Smooth muscle cell (in vitro differentiated cells): ENCODE data around the gene KDM4B. TPM values are rescaled to one million over a fixed set of nuclear protein-coding genes. Genes with fewer than 3 reads are reported as not detected.

ENCODE experiments used
- DNase-seq: peaks from one replicate; lab custom pipeline; 2025; ENCODE audit not compliant: unreplicated experiment; lab: John Stamatoyannopoulos, UW
- H2AFZ ChIP-seq: fragments of 200-600 bp; sonication (generic); 2 replicates; pipeline ENCODE4 v1.6.0; 2016; ENCODE audit warnings: antibody characterized with exemption, low read depth, mild to moderate bottlenecking
- H3F3A ChIP-seq: fragments of 200-600 bp; sonication (generic); 2 replicates; pipeline ENCODE4 v1.6.0; 2017; ENCODE audit warnings: antibody characterized with exemption, low read depth
- H3K27ac ChIP-seq: fragments of 200-600 bp; sonication (generic); 2 replicates; pipeline ENCODE4 v1.5.1; 2016; ENCODE audit warnings: low read depth, mild to moderate bottlenecking
- H3K27me3 ChIP-seq: fragments of 200-600 bp; sonication (generic); 2 replicates; pipeline ENCODE4 v1.6.1; 2016; ENCODE audit warnings: low read depth, mild to moderate bottlenecking
- H3K36me3 ChIP-seq: fragments of 200-600 bp; sonication (generic); 2 replicates; pipeline ENCODE4 v1.5.1; 2016; ENCODE audit warnings: low read depth
- H3K4me1 ChIP-seq: fragments of 200-600 bp; sonication (generic); 2 replicates; pipeline ENCODE4 v1.5.1; 2016; ENCODE audit warnings: low read depth
- H3K4me2 ChIP-seq: fragments of 200-600 bp; sonication (generic); 2 replicates; pipeline ENCODE4 v1.6.0; 2016; ENCODE audit warnings: mild to moderate bottlenecking
- H3K4me3 ChIP-seq: fragments of 200-600 bp; sonication (generic); 2 replicates; pipeline ENCODE4 v1.5.1; 2016; ENCODE audit warnings: mild to moderate bottlenecking
- H3K79me2 ChIP-seq: fragments of 200-600 bp; sonication (generic); 2 replicates; pipeline ENCODE4 v1.6.0; 2016; ENCODE audit warnings: low read depth, mild to moderate bottlenecking
- H3K9ac ChIP-seq: fragments of 200-600 bp; sonication (generic); 2 replicates; pipeline ENCODE4 v1.6.0; 2016; ENCODE audit warnings: low read depth
- H3K9me3 ChIP-seq: fragments of 200-600 bp; sonication (generic); replicated peaks from 2 replicates; pipeline ENCODE4 v1.5.1; 2016; ENCODE audit warnings: low read depth
- H4K20me1 ChIP-seq: fragments of 200-600 bp; sonication (generic); 2 replicates; pipeline ENCODE4 v1.6.0; 2016; ENCODE audit warnings: low read depth
- WGBS: methylation state at CpG from one replicate; pipeline ENCODE4 v1.1.7; 2016; ENCODE audit warnings: low lambda C conversion rate; 5-methylcytosine and 5-hydroxymethylcytosine counted together
- polyA plus RNA-seq: library from polyadenylated mRNA; unstranded; fragments of >200 nt; fragmentation: Nextera tagmentation; extraction: Ambion mirVana; gene quantifications from 2 replicates; pipeline ENCODE4 v1.2.1, GENCODE V29; 2016
- total RNA-seq: library from RNA; depleted of rRNA; stranded (reverse); fragments of >200 nt; gene quantifications from 2 replicates; pipeline ENCODE4 v1.2.3, GENCODE V29; 2014
- TF ChIP-seq, protein P1 (sequence below): fragments of 200-600 bp; sonication (generic); IDR thresholded peaks from 2 replicates; pipeline ENCODE4 v1.5.1; 2017; ENCODE audit warnings: borderline replicate concordance, mild to moderate bottlenecking, antibody characterized with exemption; ENCODE audit not compliant: insufficient read depth, poor library complexity, severe bottlenecking

The KDM4B gene
- total and polyA plus RNA-seq, 2 experiments from 2014 or later: 27.9 to 32.3 TPM

DNA sequence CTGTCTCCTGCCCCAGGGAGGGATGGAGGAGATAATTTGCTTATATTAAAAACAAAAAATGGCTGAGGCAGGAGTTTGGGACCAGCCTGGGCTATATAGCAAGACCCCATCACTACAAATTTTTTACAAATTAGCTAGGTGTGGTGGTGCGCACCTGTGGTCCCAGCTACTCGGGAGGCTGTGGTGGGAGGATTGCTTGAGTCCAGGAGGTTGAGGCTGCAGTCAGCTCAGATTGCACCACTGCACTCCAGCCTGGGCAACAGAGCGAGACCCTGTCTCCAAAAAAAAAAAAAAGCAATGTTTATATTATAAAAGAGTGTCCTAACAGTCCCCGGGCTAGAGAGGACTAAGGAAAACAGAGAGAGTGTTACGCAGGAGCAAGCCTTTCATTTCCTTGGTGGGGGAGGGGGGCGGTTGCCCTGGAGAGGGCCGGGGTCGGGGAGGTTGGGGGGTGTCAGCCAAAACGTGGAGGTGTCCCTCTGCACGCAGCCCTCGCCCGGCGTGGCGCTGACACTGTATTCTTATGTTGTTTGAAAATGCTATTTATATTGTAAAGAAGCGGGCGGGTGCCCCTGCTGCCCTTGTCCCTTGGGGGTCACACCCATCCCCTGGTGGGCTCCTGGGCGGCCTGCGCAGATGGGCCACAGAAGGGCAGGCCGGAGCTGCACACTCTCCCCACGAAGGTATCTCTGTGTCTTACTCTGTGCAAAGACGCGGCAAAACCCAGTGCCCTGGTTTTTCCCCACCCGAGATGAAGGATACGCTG, 184.0 kb downstream of the KDM4B start:
- H3K9ac ChIP-seq: no peak overlapping the region
- H4K20me1 ChIP-seq: peaks cover 15% of the 10 kb centered on the region
- no peaks in the 10 kb centered on the region for H3F3A ChIP-seq
- H3K9me3 ChIP-seq: no peaks in the 10 kb centered on the region
- WGBS: 95% methylated on average over 19 of the region's 24 CpGs
- no peak overlapping the region for H3K4me3 ChIP-seq
- no peak overlapping the region for H2AFZ ChIP-seq
- no peaks in the 10 kb centered on the region for H3K27me3 ChIP-seq
- H3K36me3 ChIP-seq: no peaks in the 10 kb centered on the region
- no peaks in the 10 kb centered on the region for H3K79me2 ChIP-seq
- TF ChIP-seq, protein P1, sequence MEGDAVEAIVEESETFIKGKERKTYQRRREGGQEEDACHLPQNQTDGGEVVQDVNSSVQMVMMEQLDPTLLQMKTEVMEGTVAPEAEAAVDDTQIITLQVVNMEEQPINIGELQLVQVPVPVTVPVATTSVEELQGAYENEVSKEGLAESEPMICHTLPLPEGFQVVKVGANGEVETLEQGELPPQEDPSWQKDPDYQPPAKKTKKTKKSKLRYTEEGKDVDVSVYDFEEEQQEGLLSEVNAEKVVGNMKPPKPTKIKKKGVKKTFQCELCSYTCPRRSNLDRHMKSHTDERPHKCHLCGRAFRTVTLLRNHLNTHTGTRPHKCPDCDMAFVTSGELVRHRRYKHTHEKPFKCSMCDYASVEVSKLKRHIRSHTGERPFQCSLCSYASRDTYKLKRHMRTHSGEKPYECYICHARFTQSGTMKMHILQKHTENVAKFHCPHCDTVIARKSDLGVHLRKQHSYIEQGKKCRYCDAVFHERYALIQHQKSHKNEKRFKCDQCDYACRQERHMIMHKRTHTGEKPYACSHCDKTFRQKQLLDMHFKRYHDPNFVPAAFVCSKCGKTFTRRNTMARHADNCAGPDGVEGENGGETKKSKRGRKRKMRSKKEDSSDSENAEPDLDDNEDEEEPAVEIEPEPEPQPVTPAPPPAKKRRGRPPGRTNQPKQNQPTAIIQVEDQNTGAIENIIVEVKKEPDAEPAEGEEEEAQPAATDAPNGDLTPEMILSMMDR: no peak
- no peak overlapping the region for H3K4me2 ChIP-seq
- H3K27ac ChIP-seq: no peak overlapping the region
- no peak for DNase-seq
- H3K4me1 ChIP-seq: no peaks in the 10 kb centered on the region

DNA sequence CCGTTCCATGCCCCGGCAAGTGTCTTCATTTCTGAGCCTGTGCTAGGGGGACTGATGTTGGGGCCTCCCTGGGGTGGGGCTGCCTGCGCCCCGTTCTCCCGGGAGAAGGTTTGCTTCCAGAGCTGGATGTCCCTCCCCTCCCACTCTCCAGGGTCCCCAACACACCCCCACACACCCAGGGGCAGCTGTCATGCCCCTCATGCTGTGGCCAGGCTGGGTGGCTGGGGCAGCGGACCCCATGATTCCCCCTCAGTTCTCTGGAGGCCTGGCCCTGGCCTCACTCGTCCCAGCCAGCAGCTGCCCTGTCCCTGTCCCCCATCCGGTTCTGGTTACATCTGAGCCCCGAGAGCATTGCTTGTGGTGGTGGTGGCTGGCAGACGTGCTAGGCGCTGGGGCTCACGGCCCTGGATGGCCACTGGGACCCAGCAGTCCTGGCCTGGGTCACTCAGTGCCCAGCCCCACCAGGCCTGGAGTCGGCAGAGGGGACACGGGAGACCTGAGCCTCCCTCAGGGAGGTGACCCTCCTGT, 184.8 kb downstream of the KDM4B start:
- 96% methylated on average over 14 of the region's 14 CpGs for WGBS
- DNase-seq: no peak

DNA sequence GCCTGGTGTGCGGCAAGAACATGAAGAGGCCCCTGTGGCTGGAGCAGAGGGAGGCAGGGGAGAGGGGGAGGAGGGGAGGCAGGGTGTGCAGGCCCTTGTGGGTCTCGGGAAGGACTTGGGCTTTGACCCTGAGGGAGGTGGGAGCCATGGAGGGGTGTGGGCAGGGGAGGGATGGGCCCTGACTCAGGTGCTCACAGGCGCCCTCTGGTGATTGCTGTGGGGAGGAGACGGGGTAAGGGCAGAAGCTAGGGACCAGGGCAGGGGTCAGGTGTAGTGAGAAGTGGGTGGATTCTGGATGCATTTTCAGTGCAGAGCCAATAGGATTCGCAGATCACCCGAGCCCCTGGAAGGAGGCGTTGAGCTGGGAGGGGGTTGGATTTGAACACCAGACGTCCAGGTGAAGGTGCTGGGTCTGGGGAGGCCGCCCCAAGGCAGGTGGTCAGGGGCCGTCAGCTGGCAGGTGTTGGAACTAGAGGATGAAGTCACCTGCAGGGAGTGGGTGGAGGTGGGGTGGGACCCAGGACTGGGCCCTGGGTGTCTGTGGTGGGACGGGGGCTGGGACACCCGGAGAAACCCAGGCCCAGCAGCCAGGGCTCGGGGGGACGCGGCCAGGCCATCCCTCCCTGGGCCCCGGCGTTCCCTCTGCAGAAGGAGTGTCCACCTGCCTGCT, 185.4 kb downstream of the KDM4B start:
- H3K4me1 ChIP-seq: no peaks in the 10 kb centered on the region
- 76% methylated on average over 9 of the region's 17 CpGs for WGBS
- H3K27ac ChIP-seq: no peak overlapping the region
- H3K79me2 ChIP-seq: no peaks in the 10 kb centered on the region
- H3K4me2 ChIP-seq: no peak overlapping the region
- no peaks in the 10 kb centered on the region for H3F3A ChIP-seq
- H3K27me3 ChIP-seq: no peaks in the 10 kb centered on the region
- H3K36me3 ChIP-seq: no peaks in the 10 kb centered on the region
- H4K20me1 ChIP-seq: peaks cover 15% of the 10 kb centered on the region
- H2AFZ ChIP-seq: no peak overlapping the region
- no peaks in the 10 kb centered on the region for H3K9me3 ChIP-seq
- DNase-seq: no peak
- no peak overlapping the region for H3K4me3 ChIP-seq
- TF ChIP-seq, protein P1: peak; percentile 36
- no peak overlapping the region for H3K9ac ChIP-seq

More for the DNA sequence above, 184.8 kb downstream of the KDM4B start:
- H3K4me1 ChIP-seq: no peaks in the 10 kb centered on the region
- H3K27ac ChIP-seq: no peak overlapping the region
- TF ChIP-seq, protein P1: no peak
- H3K4me2 ChIP-seq: no peak overlapping the region
- no peaks in the 10 kb centered on the region for H3F3A ChIP-seq
- H3K4me3 ChIP-seq: no peak overlapping the region
- H3K9me3 ChIP-seq: no peaks in the 10 kb centered on the region
- H3K36me3 ChIP-seq: no peaks in the 10 kb centered on the region
- no peak overlapping the region for H3K9ac ChIP-seq
- H3K27me3 ChIP-seq: no peaks in the 10 kb centered on the region
- no peak overlapping the region for H2AFZ ChIP-seq
- no peaks in the 10 kb centered on the region for H3K79me2 ChIP-seq
- H4K20me1 ChIP-seq: peaks cover 15% of the 10 kb centered on the region
